ENCODE results near the gene PCDHGC3.

PCDHGC3 gene

GRCh38 chr5:141508798-141509611, 33.2 kb downstream of the PCDHGC3 start:
- peak; percentile 44 for DNase-seq

- DNase-seq, result no peak
Measured at GRCh38 chr5:141510160-141510559, 34.4 kb downstream of the PCDHGC3 start.

GRCh38 chr5:141510850-141511601, 35.3 kb downstream of the PCDHGC3 start:
- DNase-seq, result no peak

- DNase-seq, result no peak
Measured at GRCh38 chr5:141511771-141512325, 36.1 kb downstream of the PCDHGC3 start.

GRCh38 chr5:141512390-141512910, 36.7 kb downstream of the PCDHGC3 start:
- no peak for DNase-seq

- DNase-seq, result no peak
Measured at GRCh38 chr5:141512911-141513626, 37.3 kb downstream of the PCDHGC3 start.

GRCh38 chr5:141513627-141514329, 38.0 kb downstream of the PCDHGC3 start:
- DNase-seq, result no peak

- no peak for DNase-seq
Measured at GRCh38 chr5:141514330-141515133, 38.8 kb downstream of the PCDHGC3 start.

GRCh38 chr5:141515141-141515540, 39.4 kb downstream of the PCDHGC3 start:
- no peak for DNase-seq

GRCh38 chr5:141515946-141516671, 40.3 kb downstream of the PCDHGC3 start:
- DNase-seq, result no peak

- no peak for DNase-seq
Measured at GRCh38 chr5:141516672-141517025, 40.9 kb downstream of the PCDHGC3 start.

- DNase-seq, result no peak
Measured at GRCh38 chr5:141517312-141517711, 41.5 kb downstream of the PCDHGC3 start.

- no peak for DNase-seq
Measured at GRCh38 chr5:141517880-141518617, 42.3 kb downstream of the PCDHGC3 start.

GRCh38 chr5:141518618-141519015, 42.9 kb downstream of the PCDHGC3 start:
- no peak for DNase-seq

GRCh38 chr5:141519605-141520565, 44.1 kb downstream of the PCDHGC3 start:
- DNase-seq, result no peak

GRCh38 chr5:141521244-141521781, 45.5 kb downstream of the PCDHGC3 start:
- peak; percentile 78 for DNase-seq

GRCh38 chr5:141522301-141522700, 46.5 kb downstream of the PCDHGC3 start:
- no peak for DNase-seq

GRCh38 chr5:141523991-141524390, 48.2 kb downstream of the PCDHGC3 start:
- no peak for DNase-seq

All from SIG-M5 (cell line).